Measurements from ENCODE around the gene DAPK2.
"Not testable (repeated sequence)": the region's sequence is repeated elsewhere in the genome, so short reads cannot be mapped to it uniquely, and the experiment has no call there.

Gene DAPK2

GRCh38 chr15:64046421-64047153 lies at the start of gene DAPK2:
Gene DAPK2 (minus strand): TSS chr15:64046485. CDS start chr15:64040261, 6,224 bp downstream.
- DNase-seq = peak; percentile 69

DNA sequence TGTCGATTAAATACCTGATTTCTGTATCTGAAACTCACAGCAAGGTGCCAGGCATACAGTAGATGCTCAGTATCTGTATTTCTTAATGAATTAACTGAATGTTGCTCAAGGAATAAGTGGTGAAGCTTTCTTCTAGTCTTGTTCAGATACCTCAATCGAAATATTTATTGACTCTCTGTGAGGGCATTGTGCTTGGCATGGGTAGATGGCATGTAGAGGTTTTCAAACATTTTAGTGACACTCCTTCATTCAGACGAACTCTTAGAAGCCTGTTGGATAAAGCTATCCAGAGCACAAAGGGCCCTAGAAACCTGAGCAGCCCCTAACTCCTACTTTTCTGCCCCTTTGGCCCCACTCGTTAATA lies 49.1 kb upstream of the DAPK2 start:
- DNase-seq = no peak

- peak; percentile 88 for DNase-seq
Observed at GRCh38 chr15:64093627-64094417, 47.5 kb upstream of the DAPK2 start, which contains the start of gene CIAO2A. Gene CIAO2A (minus strand): TSS chr15:64093838. CDS start chr15:64093768, 70 bp downstream.

GRCh38 chr15:64092864-64093626 lies 46.8 kb upstream of the DAPK2 start:
- DNase-seq = no peak

DNA sequence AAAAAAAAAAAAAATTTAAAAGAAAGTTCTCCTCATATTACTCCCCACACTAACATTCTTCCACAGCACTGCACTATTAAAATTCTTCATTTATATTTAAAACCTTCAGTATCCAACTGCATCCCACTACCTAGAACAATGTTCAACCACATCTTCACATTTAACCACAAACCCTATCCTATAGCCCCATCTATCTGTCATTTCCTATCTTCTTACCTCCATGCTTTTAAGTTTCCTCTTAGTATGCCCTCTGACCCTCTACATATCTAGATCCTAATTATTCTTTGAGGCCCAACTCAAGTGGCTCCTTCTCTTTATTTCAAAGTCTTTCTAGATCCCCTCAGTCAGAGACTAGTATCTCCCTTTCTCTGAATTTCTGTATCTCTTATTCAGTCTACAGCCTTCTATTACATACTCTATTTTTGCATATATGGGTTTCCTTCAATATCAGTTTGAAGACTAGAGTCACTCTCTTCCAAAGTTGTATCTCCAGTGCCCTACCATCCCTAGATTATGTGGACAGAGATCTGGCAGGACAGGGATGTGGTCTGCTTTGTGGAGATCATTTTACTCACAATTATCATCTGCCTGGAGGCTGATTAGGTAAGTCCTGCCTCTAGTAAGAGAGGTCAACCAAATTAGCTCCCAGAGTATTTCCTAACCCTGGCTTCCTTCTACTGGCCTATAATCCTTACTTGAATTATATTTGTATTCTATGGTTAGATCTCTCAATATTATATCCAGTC lies 46.0 kb upstream of the DAPK2 start:
- DNase-seq = no peak

GRCh38 chr15:64090527-64090926 lies 44.2 kb upstream of the DAPK2 start:
- no peak for DNase-seq

- no peak for DNase-seq
Observed at GRCh38 chr15:64089543-64090280, 43.4 kb upstream of the DAPK2 start.

GRCh38 chr15:64082757-64083156 lies 36.5 kb upstream of the DAPK2 start:
- no peak for DNase-seq

- DNase-seq = not testable (repeated sequence)
Observed at GRCh38 chr15:64073496-64073895, 27.2 kb upstream of the DAPK2 start.

DNA sequence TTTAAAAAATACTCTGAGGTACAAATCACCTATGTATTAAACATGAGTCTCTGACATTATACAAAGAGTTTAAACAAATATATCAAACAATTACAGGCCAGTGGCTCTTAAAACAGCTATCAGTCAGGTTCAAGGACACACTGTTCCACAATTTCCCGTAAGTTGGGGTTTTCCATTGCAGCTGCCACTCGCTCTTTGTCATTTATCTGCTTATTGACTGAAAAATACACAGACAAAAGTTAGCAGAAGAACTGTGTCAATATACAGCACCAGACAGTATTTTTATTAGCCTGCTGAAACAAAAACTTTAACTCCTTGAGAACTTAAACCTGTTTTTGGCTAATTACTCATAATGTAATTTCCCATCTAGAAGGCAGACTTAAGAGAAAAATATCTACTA lies 26.5 kb upstream of the DAPK2 start:
- DNase-seq = no peak

DNA sequence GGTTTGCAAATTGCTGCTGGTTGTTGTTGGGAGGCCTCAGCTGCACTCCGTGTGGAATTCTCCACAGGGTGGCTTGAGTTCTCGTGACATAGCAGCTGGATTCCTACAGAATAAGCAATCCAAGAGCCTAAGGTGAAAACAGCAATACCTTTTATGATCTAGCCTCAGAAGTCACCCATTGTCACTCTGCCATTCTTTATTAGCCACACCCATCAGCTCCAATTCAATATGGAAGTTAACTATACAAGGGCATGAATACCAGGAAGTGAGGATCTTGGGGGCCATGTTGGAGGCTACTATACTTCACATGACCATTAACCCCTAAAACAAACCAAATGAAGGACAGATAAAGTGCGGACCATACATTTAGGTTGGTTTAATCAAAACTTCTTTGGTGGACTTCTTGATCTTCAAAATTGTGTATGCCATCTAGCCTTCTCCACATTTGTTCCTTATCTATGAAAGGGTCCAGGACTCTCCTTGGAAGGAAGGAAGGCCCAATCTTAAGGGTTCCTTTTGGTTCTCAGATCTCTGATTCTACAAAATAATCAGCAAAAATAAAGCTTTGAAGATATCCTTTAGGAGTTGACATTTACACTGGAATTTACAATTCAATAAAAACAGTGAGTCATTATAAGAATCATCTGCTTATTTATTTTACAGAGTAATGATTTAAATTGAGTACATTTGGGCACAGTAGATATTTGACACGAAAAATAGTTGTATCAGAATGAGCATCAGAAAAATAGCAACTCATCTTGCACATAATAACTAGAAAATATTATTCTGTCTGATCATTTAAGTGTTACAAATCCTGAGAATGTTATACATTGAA lies 25.9 kb upstream of the DAPK2 start:
- DNase-seq = no peak

GRCh38 chr15:64070965-64071851 lies 24.9 kb upstream of the DAPK2 start:
- DNase-seq = no peak

DNA sequence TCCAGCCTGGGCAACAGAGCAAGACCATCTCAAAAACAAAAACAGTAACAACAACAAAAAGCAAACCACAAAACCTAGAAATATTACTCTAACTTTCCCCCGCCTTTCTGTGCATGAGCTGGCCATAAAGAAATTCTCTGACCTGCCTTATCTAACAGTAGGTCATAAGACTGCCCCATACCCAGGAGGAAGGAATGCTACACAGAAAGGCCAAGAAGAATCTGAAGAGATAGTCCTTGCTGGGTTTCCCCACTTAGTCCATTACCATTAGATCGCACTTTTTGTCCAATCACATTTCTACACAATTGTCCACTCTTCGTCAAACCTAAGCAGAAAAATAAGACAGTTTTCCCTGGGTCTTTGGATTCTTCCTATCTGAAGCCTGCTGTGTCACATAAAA lies 23.8 kb upstream of the DAPK2 start:
- no peak for DNase-seq

DNA sequence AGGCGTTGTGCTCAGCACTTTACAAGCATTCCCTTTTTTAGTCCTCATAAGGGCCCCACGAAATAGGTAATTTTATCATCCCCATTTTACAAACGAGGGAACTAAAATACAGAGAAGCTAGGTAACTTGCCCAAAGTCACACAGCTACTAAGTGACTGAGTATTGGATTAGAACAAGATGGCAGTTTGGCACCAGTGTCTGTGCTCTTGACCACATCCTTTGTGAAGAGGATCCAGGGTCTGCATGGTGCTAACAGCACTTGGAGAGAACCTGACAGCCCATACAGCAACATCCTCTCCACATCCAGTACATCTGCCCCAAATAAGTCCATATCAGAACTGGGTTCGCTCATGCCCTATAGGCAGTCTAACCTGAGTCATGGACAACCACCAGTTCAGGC lies 21.8 kb upstream of the DAPK2 start:
- DNase-seq = no peak

- peak; percentile 27 for DNase-seq
Observed at GRCh38 chr15:64067564-64068030, 21.3 kb upstream of the DAPK2 start.

GRCh38 chr15:64066451-64066850 lies 20.2 kb upstream of the DAPK2 start:
- no peak for DNase-seq

- DNase-seq = no peak
Observed at GRCh38 chr15:64060716-64061115, 14.4 kb upstream of the DAPK2 start.

- DNase-seq = not testable (repeated sequence)
Observed at GRCh38 chr15:64059104-64059503, 12.8 kb upstream of the DAPK2 start.

GRCh38 chr15:64058279-64058678 lies 12.0 kb upstream of the DAPK2 start:
- no peak for DNase-seq

DNA sequence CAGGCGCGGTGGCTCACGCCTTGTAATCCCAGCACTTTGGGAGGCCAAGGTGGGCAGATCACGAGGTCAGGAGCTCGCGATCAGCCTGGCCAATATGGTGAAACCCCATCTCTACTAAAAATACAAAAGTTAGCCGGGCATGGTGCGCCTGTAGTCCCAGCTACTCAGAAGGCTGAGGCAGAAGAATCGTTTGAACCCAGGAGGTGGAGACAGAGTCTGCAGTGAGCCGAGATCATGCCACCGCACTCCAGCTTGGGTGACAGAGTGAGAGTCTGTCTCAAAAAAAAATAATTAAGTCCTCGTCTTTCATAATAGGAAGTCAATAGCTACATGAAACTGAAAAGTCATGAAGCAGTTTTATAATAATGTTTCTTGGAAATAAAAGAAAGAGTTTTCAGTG lies 7.4 kb upstream of the DAPK2 start:
- not testable (repeated sequence) for DNase-seq

Data from T1000 (cell line).